Body of pancreas (tissue), 4 donors: ENCODE results near the gene ITPK1.

Source experiments
- POLR2A ChIP-seq, 3 donors: fragments of 450-650 bp; IDR thresholded peaks; one replicate each; pipeline ENCODE4 v1.6.1; 2016; ENCODE audit warnings: antibody characterized with exemption in 3 of 3, mild to moderate bottlenecking in 2 of 3
- TF ChIP-seq, protein P1 (sequence below), 7 experiments: fragments of 450-650 bp in 4 of 7; fragments of 200-600 bp in 3 of 7; sonication (generic) in 3 of 7; IDR thresholded peaks; one replicate each; pipeline ENCODE4 v1.5.1; 2016 to 2019; ENCODE audit warnings: antibody characterized with exemption in 7 of 7

DNA sequence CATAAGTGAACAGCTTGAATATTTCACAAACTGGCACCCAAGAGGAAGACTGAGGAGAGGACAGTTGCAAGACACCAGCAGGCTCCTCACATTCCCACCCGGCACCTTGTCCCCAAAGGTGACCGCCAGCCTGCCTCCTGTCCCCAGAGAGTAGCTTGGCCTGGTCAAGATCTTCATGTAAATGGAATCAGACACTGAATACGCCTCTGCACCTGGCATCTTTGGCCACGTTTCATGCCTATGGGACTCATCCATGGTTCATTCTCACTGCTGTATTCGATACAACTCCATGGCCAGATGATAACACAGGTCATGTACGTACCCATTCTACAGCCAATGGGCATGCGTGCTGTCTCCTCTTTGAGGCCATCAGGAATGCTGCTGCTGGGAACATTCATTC lies 60.8 kb downstream of the ITPK1 start:
- TF ChIP-seq, protein P1, sequence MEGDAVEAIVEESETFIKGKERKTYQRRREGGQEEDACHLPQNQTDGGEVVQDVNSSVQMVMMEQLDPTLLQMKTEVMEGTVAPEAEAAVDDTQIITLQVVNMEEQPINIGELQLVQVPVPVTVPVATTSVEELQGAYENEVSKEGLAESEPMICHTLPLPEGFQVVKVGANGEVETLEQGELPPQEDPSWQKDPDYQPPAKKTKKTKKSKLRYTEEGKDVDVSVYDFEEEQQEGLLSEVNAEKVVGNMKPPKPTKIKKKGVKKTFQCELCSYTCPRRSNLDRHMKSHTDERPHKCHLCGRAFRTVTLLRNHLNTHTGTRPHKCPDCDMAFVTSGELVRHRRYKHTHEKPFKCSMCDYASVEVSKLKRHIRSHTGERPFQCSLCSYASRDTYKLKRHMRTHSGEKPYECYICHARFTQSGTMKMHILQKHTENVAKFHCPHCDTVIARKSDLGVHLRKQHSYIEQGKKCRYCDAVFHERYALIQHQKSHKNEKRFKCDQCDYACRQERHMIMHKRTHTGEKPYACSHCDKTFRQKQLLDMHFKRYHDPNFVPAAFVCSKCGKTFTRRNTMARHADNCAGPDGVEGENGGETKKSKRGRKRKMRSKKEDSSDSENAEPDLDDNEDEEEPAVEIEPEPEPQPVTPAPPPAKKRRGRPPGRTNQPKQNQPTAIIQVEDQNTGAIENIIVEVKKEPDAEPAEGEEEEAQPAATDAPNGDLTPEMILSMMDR (IDR thresholded peaks at IDR 0.05) = no peak
- TF ChIP-seq POLR2A (IDR thresholded peaks at IDR 0.05) = no peak
